IMR-90 (cell line): ENCODE measurements around the gene H19. TPM values are rescaled to one million over a fixed set of nuclear protein-coding genes. Genes with fewer than 3 reads are reported as not detected.

Experiments
- ATAC-seq: fragments of 200-7000 bp; cut with Tn5 transposase; 2 replicates; pipeline ENCODE4 v1.9.1; 2020; ENCODE audit warnings: low read depth, mild to moderate bottlenecking, moderate library complexity
- BruUV-seq: library from RNA; stranded (reverse); fragments of 400-500 nt; replicated peaks from 2 replicates; lab custom pipeline; 2021; lab: Mats Ljungman, UMichigan
- CTCF ChIA-PET: fragments of 300-600 bp; formaldehyde crosslinking; extraction: SDS; loops from one replicate; lab custom pipeline; 2021; ENCODE audit warnings: antibody characterized with exemption; lab: Yijun Ruan, JAX
- POLR2A ChIA-PET: fragments of 300-600 bp; sonication (Branson Sonifier 250); formaldehyde crosslinking; loops from one replicate; lab custom pipeline; 2022; ENCODE audit warnings: antibody characterized with exemption; ENCODE audit not compliant: unreplicated experiment; lab: Charles Lee
- DNase-seq: peaks from one replicate; pipeline ENCODE4 v3.0.0; 2013
- H2AFZ ChIP-seq: replicated peaks from 2 replicates; pipeline ENCODE3; 2013; ENCODE audit warnings: low read length, mild to moderate bottlenecking; ENCODE audit not compliant: poor library complexity
- H2AK5ac ChIP-seq: 2 replicates; pipeline ENCODE4 v1.6.1; 2013; ENCODE audit warnings: low read depth, low read length, inconsistent platforms
- H2AK9ac ChIP-seq: replicated peaks from 2 replicates; pipeline ENCODE3; 2013; ENCODE audit warnings: mild to moderate bottlenecking, low read depth, low read length, moderate library complexity; ENCODE audit not compliant: poor library complexity
- H2BK120ac ChIP-seq: 2 replicates; pipeline ENCODE4 v1.6.1; 2013; ENCODE audit warnings: low read depth, low read length, inconsistent platforms
- H2BK15ac ChIP-seq: 3 replicates; pipeline ENCODE4 v1.6.1; 2013; ENCODE audit warnings: low read depth, low read length, inconsistent platforms
- H2BK20ac ChIP-seq: 2 replicates; pipeline ENCODE4 v1.6.1; 2013; ENCODE audit warnings: low read depth, mild to moderate bottlenecking, inconsistent platforms, low read length, moderate library complexity
- H2BK5ac ChIP-seq: 2 replicates; pipeline ENCODE4 v1.6.1; 2013; ENCODE audit warnings: mild to moderate bottlenecking, low read depth, low read length, inconsistent platforms; ENCODE audit not compliant: poor library complexity, severe bottlenecking
- H3K14ac ChIP-seq: replicated peaks from 2 replicates; pipeline ENCODE4 v1.6.1; 2013; ENCODE audit warnings: low read depth, low read length, inconsistent platforms
- H3K18ac ChIP-seq: 2 replicates; pipeline ENCODE4 v1.6.1; 2013; ENCODE audit warnings: low read depth, low read length, control low read depth
- H3K23ac ChIP-seq: 2 replicates; pipeline ENCODE4 v1.6.1; 2013; ENCODE audit warnings: low read depth, low read length, inconsistent platforms
- H3K27ac ChIP-seq: 2 replicates; pipeline ENCODE4 v1.5.1; 2013; ENCODE audit warnings: mild to moderate bottlenecking, control low read depth, low read length; ENCODE audit not compliant: insufficient read depth
- H3K27me3 ChIP-seq: 2 replicates; pipeline ENCODE4 v1.6.1; 2013; ENCODE audit warnings: low read length; ENCODE audit not compliant: control insufficient read depth, insufficient read depth
- H3K36me3 ChIP-seq: 2 replicates; pipeline ENCODE4 v1.6.1; 2013; ENCODE audit warnings: low read length, mixed read lengths; ENCODE audit not compliant: control insufficient read depth, insufficient read depth
- H3K4ac ChIP-seq: 2 replicates; pipeline ENCODE4 v1.6.1; 2013; ENCODE audit warnings: low read depth, low read length, inconsistent platforms
- H3K4me1 ChIP-seq: 2 replicates; pipeline ENCODE4 v1.6.1; 2013; ENCODE audit warnings: low read length, mixed read lengths; ENCODE audit not compliant: control insufficient read depth, insufficient read depth
- H3K4me2 ChIP-seq: 2 replicates; pipeline ENCODE4 v1.6.1; 2013; ENCODE audit warnings: low read depth, mild to moderate bottlenecking, control low read depth, low read length, moderate library complexity
- H3K4me3 ChIP-seq: 2 replicates; pipeline ENCODE4 v1.5.1; 2013; ENCODE audit warnings: low read depth, mild to moderate bottlenecking, control low read depth, low read length, moderate library complexity; ENCODE audit not compliant: insufficient read depth
- H3K56ac ChIP-seq: 2 replicates; pipeline ENCODE4 v1.6.1; 2013; ENCODE audit warnings: low read length, inconsistent platforms; ENCODE audit not compliant: insufficient read depth; ENCODE audit errors: extremely low read depth
- H3K79me1 ChIP-seq, 2 experiments: 2 replicates each; pipeline ENCODE4 v1.6.1; 2013; ENCODE audit warnings: low read length in 2 of 2, inconsistent platforms in 1 of 2, low read depth in 1 of 2
- H3K9ac ChIP-seq: 2 replicates; pipeline ENCODE4 v1.6.1; 2013; ENCODE audit warnings: low read depth, low read length, control low read depth
- H3K9me1 ChIP-seq: 2 replicates; pipeline ENCODE4 v1.6.1; 2013; ENCODE audit warnings: low read length, inconsistent platforms; ENCODE audit not compliant: insufficient read depth
- H3K9me3 ChIP-seq: 2 replicates; pipeline ENCODE4 v1.6.1; 2013; ENCODE audit warnings: low read length; ENCODE audit not compliant: control insufficient read depth, insufficient read depth
- H4K20me1 ChIP-seq: 2 replicates; pipeline ENCODE4 v1.6.1; 2013; ENCODE audit warnings: low read length, inconsistent platforms; ENCODE audit not compliant: insufficient read depth
- H4K5ac ChIP-seq: 2 replicates; pipeline ENCODE4 v1.6.1; 2013; ENCODE audit warnings: mild to moderate bottlenecking, low read depth, low read length, control low read depth
- H4K8ac ChIP-seq, 2 experiments: 2 replicates each; pipeline ENCODE4 v1.6.1; 2013; ENCODE audit warnings: low read depth in 2 of 2, low read length in 2 of 2, control low read depth in 1 of 2, inconsistent platforms in 1 of 2
- H4K91ac ChIP-seq: 2 replicates; pipeline ENCODE4 v1.6.1; 2013; ENCODE audit warnings: low read depth, low read length, inconsistent platforms; ENCODE audit not compliant: insufficient read depth
- FOS ChIP-seq: fragments of 150-350 bp; IDR thresholded peaks from 2 replicates; pipeline ENCODE4 v1.6.1; 2016; ENCODE audit warnings: low read depth, low read length
- MAFK ChIP-seq: IDR thresholded peaks from 2 replicates; pipeline ENCODE4 v1.6.1; 2012; ENCODE audit warnings: low read depth, low read length, improper control_type of control experiment
- MAZ ChIP-seq: IDR thresholded peaks from 2 replicates; pipeline ENCODE4 v1.6.1; 2012; ENCODE audit warnings: low read depth, mild to moderate bottlenecking, low read length, improper control_type of control experiment, moderate library complexity, borderline replicate concordance
- MXI1 ChIP-seq: IDR thresholded peaks from 2 replicates; pipeline ENCODE4 v1.6.1; 2012; ENCODE audit warnings: low read depth, mild to moderate bottlenecking, low read length, moderate library complexity, borderline replicate concordance
- POLR2A ChIP-seq: IDR thresholded peaks from 2 replicates; pipeline ENCODE4 v1.6.1; 2012; ENCODE audit warnings: mild to moderate bottlenecking, low read depth, low read length
- RFX5 ChIP-seq: IDR thresholded peaks from 2 replicates; pipeline ENCODE4 v1.8.0; 2012; ENCODE audit warnings: low read depth, mild to moderate bottlenecking, low read length, moderate library complexity
- SMC3 ChIP-seq: fragments of 150-350 bp; IDR thresholded peaks from 2 replicates; pipeline ENCODE4 v1.6.1; 2016; ENCODE audit warnings: low read depth, mild to moderate bottlenecking, antibody characterized with exemption, low read length, moderate library complexity
- WGBS, 2 experiments: methylation state at CpG; one replicate each; pipeline versions ENCODE4 v1.1.5 to v1.1.7; 2013; ENCODE audit warnings: missing lambda C conversion rate in 2 of 2; ENCODE audit not compliant: insufficient read length in 1 of 2; ENCODE audit errors: extremely low coverage in 2 of 2; 5-methylcytosine and 5-hydroxymethylcytosine counted together
- dilution Hi-C: fragments of 300-500 bp; cut with HindIII; formaldehyde crosslinking; loops from one replicate; pipeline ENCODE4 v1.14.3; 2018; ENCODE audit warnings: low sequenced_read_pairs; ENCODE audit not compliant: unreplicated experiment
- in situ Hi-C: fragments of 300-500 bp; cut with MboI; formaldehyde crosslinking; loops from 3 replicates; pipeline ENCODE4 v1.14.3; 2019; ENCODE audit warnings: low sequenced_read_pairs, inconsistent platforms, mixed read lengths
- intact Hi-C: fragments of 100-400 bp; cut with micrococcal nuclease; formaldehyde crosslinking; loops from 2 replicates; pipeline ENCODE4 v1.10.0; 2022
- polyA plus RNA-seq, 3 experiments: library from polyadenylated mRNA; depleted of rRNA; stranded (reverse); fragments of >200 nt; gene quantifications; 2 replicates each; pipeline ENCODE4 v1.2.3, GENCODE V29; 2012; ENCODE audit warnings: low replicate concordance in 1 of 3
- total RNA-seq: library from RNA; depleted of rRNA; stranded (reverse); fragments of >200 nt; gene quantifications from 2 replicates; pipeline ENCODE4 v1.2.3, GENCODE V29; 2012

The H19 gene
- total and polyA plus RNA-seq, 2 of the 4 experiments (the other 2 are of a cell fraction) = 0.41 TPM; not detected in 1

- H2AK9ac ChIP-seq = no peak overlapping the region
- no TSS peak for BruUV-seq
- H2BK15ac ChIP-seq = no peak overlapping the region
- no peaks in the 10 kb centered on the region for H3K9me3 ChIP-seq
- no peak overlapping the region for H3K14ac ChIP-seq
- dilution Hi-C loops = no loop called here
- WGBS, 2 experiments = no CpG with 5 or more reads among the region's 21 CpGs
- no peak overlapping the region for H2AK5ac ChIP-seq
- intact Hi-C loops = no loop called here
- H4K5ac ChIP-seq = no peak overlapping the region
- CTCF ChIA-PET = no interaction called here
- H2BK5ac ChIP-seq = no peak overlapping the region
- in situ Hi-C loops = no loop called here
- no peak overlapping the region for H2AFZ ChIP-seq
- H2BK20ac ChIP-seq = no peak overlapping the region
- H4K8ac ChIP-seq = no peak overlapping the region
- H3K27me3 ChIP-seq = no peaks in the 10 kb centered on the region
- no peak overlapping the region for H3K56ac ChIP-seq
- no peak overlapping the region for H2BK120ac ChIP-seq
- no peaks in the 10 kb centered on the region for H3K9me1 ChIP-seq
- H3K4ac ChIP-seq = no peak overlapping the region
- H3K27ac ChIP-seq = no peak overlapping the region
- POLR2A ChIA-PET = no interaction called here
- no peak for ATAC-seq
- H3K4me3 ChIP-seq = no peak overlapping the region
- H3K18ac ChIP-seq = no peak overlapping the region
- no peak for DNase-seq
- no peak overlapping the region for H4K91ac ChIP-seq
- no peaks in the 10 kb centered on the region for H3K36me3 ChIP-seq
- H3K79me1 ChIP-seq = no peaks in the 10 kb centered on the region
- H4K20me1 ChIP-seq = no peaks in the 10 kb centered on the region
- no peak overlapping the region for H3K23ac ChIP-seq
- no peak overlapping the region for H3K4me2 ChIP-seq
- H3K4me1 ChIP-seq = no peaks in the 10 kb centered on the region
- no peak for TF ChIP-seq RFX5
- TF ChIP-seq POLR2A = no peak
- no peak for TF ChIP-seq FOS
- no peak for TF ChIP-seq MAZ
- TF ChIP-seq MXI1 = no peak
- TF ChIP-seq SMC3 = no peak
- TF ChIP-seq MAFK = no peak
- no peak overlapping the region for H3K9ac ChIP-seq
Observed at GRCh38 chr11:1967641-1968225, 29.9 kb downstream of the H19 start.
